Motor neuron (in vitro differentiated cells): ENCODE results near the gene MAGEA12. TPM values are rescaled to one million over a fixed set of nuclear protein-coding genes. Genes with fewer than 3 reads are reported as not detected.
A peak's percentile ranks its signal among the peaks of the same experiment; 100 is the strongest.
"Not testable (repeated sequence)": the region's sequence is repeated elsewhere in the genome, so short reads cannot be mapped to it uniquely, and the experiment has no call there.

Experiments used
- ATAC-seq, 8 experiments: fragments of 200-7000 bp; cut with Tn5 transposase; replicated peaks in 6 of 8; 2 replicates each; pipeline ENCODE4 v1.8.0; 2021; ENCODE audit warnings: mild to moderate bottlenecking in 8 of 8, moderate library complexity in 8 of 8
- H3K27ac ChIP-seq, 2 donors: fragments of 250-450 bp; sonication (Bioruptor Pico); 2 replicates each; pipeline ENCODE4 v1.9.0; 2021; ENCODE audit warnings: antibody characterized with exemption in 2 of 2, mild to moderate bottlenecking in 2 of 2, moderate library complexity in 1 of 2
- H3K4me1 ChIP-seq, 2 donors: fragments of 250-450 bp; sonication (Bioruptor Pico); replicated peaks in 1 of 2; 2 replicates each; pipeline ENCODE4 v1.6.1; 2021; ENCODE audit warnings: antibody characterized with exemption in 2 of 2, mild to moderate bottlenecking in 2 of 2, moderate library complexity in 1 of 2
- H3K4me3 ChIP-seq, 5 donors: fragments of 250-450 bp; sonication (Bioruptor Pico); 2 replicates each; pipeline ENCODE4 v1.9.0; 2021; ENCODE audit warnings: antibody characterized with exemption in 5 of 5, mild to moderate bottlenecking in 5 of 5, moderate library complexity in 4 of 5
- WGBS, 10 experiments: fragments of 450-650 bp; shearing (Covaris generic); methylation state at CpG; one replicate each; pipeline ENCODE4 v1.0.0; 2022; 5-methylcytosine and 5-hydroxymethylcytosine counted together
- in situ Hi-C, 9 experiments: fragments of 400-800 bp; cut with MboI; loops; one replicate each; pipeline ENCODE4 v1.15.0; 2021; ENCODE audit warnings: low sequenced_read_pairs in 9 of 9, low pct_unique_long_range_greater_than_20kb in 2 of 9; ENCODE audit not compliant: unreplicated experiment in 9 of 9
- total RNA-seq, 8 experiments: library from RNA; unstranded; fragments of 300-600 nt; gene quantifications; 2 replicates each; pipeline versions ENCODE4 v1.2.3 to v1.2.4, GENCODE V29; 2022

Gene MAGEA12, protein sequence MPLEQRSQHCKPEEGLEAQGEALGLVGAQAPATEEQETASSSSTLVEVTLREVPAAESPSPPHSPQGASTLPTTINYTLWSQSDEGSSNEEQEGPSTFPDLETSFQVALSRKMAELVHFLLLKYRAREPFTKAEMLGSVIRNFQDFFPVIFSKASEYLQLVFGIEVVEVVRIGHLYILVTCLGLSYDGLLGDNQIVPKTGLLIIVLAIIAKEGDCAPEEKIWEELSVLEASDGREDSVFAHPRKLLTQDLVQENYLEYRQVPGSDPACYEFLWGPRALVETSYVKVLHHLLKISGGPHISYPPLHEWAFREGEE
- under 1 TPM in 2 of 8 experiments, not detected in 6; 0.24 to 0.78 TPM for total RNA-seq

DNA sequence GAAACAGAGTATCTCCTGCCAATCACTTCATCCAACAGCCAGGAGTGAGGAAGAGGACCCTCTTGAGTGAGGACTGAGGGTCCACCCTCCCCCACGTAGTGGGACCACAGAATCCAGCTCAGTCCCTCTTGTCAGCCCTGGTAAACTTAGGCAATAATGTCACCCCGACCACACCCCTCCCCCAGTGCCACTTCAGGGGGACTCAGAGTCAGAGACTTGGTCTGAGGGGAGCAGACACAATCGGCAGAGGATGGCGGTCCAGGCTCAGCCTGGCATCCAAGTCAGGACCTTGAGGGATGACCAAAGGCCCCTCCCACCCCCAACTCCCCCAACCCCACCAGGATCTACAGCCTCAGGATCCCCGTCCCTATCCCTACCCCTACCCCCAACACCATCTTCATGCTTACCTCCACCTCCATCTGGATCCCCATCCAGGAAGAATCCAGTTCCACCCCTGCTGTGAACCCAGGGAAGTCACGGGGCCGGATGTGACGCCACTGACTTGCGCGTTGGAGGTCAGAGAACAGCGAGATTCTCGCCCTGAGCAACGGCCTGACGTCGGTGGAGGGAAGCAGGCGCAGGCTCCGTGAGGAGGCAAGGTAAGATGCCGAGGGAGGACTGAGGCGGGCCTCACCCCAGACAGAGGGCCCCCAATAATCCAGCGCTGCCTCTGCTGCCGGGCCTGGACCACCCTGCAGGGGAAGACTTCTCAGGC, at the start of gene MAGEA12, which contains the start of gene CSAG1:
Gene MAGEA12 (plus strand): TSS at position 497 of the 715 bp plus-strand sequence. CDS start 2,405 bp downstream, outside the sequence.
Gene CSAG1 (minus strand): TSS at position 461 of the 715 bp plus-strand sequence. CDS start 1,261 bp downstream, outside the sequence.
- in situ Hi-C loops = no loop called here
- no peak within 1 kb of the TSS for H3K4me3 ChIP-seq
- ATAC-seq = no peak
- no peak within 1 kb of the TSS for H3K27ac ChIP-seq
- no CpG with 5 or more reads among the region's 21 CpGs for WGBS, 10 experiments
- H3K4me1 ChIP-seq = no peaks in the 10 kb centered on the region

DNA sequence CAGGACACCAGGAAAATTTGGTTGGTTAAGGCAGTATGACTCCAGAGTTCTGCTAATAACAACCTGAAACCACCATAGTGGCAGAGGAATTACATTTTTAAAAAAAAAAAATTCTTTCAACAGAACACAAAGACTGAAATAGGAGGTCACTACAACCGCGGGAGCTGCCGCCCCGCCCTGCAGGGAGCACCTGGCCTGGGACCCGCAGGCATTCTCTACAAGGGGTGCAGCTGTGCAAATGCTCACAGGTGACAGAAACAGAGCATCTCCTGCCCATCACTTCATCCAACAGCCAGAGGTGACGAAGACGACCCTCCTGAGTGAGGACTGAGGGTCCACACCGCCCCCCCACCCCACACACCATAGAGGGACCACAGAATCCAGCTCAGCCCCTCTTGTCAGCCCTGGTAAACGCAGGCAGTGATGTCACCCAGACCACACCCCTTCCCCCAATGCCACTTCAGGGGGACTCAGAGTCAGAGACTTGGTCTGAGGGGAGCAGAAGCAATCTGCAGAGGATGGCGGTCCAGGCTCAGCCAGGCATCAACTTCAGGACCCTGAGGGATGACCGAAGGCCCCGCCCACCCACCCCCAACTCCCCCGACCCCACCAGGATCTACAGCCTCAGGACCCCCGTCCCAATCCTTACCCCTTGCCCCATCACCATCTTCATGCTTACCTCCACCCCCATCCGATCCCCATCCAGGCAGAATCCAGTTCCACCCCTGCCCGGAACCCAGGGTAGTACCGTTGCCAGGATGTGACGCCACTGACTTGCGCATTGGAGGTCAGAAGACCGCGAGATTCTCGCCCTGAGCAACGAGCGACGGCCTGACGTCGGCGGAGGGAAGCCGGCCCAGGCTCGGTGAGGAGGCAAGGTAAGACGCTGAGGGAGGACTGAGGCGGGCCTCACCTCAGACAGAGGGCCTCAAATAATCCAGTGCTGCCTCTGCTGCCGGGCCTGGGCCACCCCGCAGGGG, 35.3 kb upstream of the MAGEA12 start, which contains the start of gene MAGEA3:
Gene MAGEA3 (plus strand): TSS at position 843 of the 980 bp plus-strand sequence. CDS start 2,039 bp downstream, outside the sequence.
- H3K27ac ChIP-seq, H3K4me1 ChIP-seq, ATAC-seq, in situ Hi-C loops, H3K4me3 ChIP-seq: not testable (repeated sequence)
- WGBS, 10 experiments = no CpG with 5 or more reads among the region's 34 CpGs

DNA sequence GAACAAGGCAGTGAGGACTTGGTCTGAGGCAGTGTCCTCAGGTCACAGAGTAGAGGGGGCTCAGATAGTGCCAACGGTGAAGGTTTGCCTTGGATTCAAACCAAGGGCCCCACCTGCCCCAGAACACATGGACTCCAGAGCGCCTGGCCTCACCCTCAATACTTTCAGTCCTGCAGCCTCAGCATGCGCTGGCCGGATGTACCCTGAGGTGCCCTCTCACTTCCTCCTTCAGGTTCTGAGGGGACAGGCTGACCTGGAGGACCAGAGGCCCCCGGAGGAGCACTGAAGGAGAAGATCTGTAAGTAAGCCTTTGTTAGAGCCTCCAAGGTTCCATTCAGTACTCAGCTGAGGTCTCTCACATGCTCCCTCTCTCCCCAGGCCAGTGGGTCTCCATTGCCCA, 33.2 kb upstream of the MAGEA12 start:
- ATAC-seq, in situ Hi-C loops, H3K4me3 ChIP-seq, H3K27ac ChIP-seq, H3K4me1 ChIP-seq: not testable (repeated sequence)
- WGBS, 10 experiments = no CpG with 5 or more reads among the region's 5 CpGs

DNA sequence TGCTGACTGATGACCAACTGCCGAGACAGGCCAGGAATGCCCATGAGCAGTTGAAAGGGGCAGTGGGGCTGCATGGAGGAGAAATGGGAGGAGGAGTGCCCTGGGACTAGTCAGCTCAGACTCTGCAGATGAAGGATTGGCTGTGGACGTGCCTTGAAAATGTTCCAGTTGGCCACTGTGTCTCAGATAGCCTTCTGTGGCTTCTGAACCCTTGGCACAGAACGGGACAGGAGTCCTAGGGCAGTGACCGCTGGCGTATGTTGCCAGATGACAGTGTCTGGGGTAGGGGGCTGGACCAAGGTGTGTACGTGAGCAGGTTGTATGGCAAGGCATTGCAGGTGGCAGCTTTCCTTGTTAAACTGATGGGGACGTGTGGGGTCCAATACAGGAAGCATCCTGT, 27.1 kb upstream of the MAGEA12 start:
- WGBS, 10 experiments = no CpG with 5 or more reads among the region's 7 CpGs
- H3K27ac ChIP-seq, ATAC-seq, in situ Hi-C loops, H3K4me3 ChIP-seq, H3K4me1 ChIP-seq: not testable (repeated sequence)

DNA sequence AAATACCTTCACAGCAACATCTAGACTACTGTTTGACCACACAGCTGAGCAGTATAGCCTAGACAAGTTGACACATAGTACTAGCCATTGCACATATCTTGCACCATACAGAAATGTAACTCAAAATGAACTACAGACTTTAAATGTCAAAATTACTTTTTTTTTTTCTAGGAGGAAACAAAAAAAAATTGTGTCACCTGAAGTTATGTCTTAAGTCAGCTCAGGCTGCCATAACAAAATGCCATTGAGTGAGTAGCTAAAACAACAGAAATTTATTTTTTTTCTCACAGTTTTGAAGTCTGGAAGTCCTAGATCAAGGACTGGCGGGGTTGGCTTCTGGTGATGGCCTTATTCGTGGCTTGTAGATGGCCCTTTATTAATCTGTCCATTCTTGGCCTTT, 24.4 kb upstream of the MAGEA12 start, which contains the start of gene CSAG2:
Gene CSAG2 (minus strand): TSS at position 101 of the 400 bp plus-strand sequence. CDS start 161 bp downstream, outside the sequence.
- in situ Hi-C loops, H3K4me1 ChIP-seq, ATAC-seq, H3K27ac ChIP-seq, H3K4me3 ChIP-seq: not testable (repeated sequence)
- no CpG with 5 or more reads among the region's 2 CpGs for WGBS, 10 experiments

DNA sequence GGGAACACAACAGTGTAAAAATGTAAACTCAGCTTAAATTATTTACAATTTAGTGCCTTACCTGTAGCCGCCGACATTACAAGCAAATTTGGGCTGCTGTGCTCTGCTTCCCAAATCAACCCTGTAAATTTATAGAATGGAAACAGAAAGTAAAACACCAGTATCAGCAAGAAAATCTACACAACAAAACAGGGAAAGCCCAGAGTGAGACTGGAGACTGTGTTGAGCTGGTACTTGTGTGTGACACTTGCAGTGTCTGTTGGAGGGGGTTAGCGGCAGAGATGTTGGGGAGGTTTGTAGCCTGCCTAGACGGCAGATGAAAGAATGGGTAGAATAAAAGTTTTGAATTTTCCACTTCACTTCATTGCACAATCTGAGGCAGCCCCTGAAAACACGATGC, 20.4 kb upstream of the MAGEA12 start:
- ATAC-seq, H3K4me1 ChIP-seq, in situ Hi-C loops, H3K27ac ChIP-seq, H3K4me3 ChIP-seq: not testable (repeated sequence)
- no CpG with 5 or more reads among the region's 5 CpGs for WGBS, 10 experiments

DNA sequence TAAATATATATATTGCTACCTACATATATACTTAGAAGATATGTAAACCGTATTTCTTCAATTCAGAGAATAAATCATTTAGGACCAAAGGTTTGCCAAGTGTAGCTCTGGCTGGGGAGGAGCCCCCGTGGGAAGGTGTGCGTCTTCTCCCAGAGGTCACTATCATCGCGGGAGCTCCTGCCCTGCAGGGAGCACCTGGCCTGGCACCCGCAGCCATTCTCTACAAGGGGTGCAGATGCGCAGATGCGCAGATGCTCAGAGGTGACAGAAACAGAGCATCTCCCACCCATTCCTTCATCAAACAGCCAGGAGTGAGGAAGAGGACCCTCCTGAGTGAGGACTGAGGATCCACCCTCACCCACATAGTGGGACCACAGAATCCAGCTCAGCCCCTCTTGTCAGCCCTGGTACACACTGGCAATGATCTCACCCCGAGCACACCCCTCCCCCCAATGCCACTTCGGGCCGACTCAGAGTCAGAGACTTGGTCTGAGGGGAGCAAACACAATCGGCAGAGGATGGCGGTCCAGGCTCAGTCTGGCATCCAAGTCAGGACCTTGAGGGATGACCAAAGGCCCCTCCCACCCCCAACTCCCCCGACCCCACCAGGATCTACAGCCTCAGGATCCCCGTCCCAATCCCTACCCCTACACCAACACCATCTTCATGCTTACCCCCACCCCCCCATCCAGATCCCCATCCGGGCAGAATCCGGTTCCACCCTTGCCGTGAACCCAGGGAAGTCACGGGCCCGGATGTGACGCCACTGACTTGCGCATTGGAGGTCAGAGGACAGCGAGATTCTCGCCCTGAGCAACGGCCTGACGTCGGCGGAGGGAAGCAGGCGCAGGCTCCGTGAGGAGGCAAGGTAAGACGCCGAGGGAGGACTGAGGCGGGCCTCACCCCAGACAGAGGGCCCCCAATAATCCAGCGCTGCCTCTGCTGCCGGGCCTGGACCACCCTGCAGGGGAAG, 19.5 kb upstream of the MAGEA12 start, which contains the start of gene MAGEA2B:
Gene MAGEA2B (plus strand): TSS at position 814 of the 973 bp plus-strand sequence. CDS start 2,479 bp downstream, outside the sequence.
- ATAC-seq = peak in 1 of 8 experiments; percentile 69

DNA sequence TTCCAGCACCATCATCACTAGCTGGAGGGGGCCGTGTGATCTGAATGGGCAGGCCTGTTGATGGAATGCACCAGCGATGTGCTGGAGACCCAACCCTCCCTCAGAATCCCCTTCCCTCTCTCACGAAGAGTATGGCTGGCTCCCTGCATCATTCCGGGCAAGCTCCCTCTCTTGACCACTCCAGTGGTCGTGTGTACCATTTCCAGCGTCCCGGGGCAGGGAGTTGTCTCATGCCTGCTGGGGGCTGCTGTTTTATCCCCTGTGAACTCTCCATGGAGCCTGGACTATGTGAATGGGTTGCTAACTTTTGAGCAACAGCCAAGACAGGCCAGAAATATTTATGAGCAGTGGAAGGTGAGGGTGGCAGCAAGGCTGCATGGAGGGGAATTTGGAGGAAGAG, 8.1 kb upstream of the MAGEA12 start:
- Histone ChIP-seq H3K27ac (no peak overlapping the region), H3K4me3 (no peak overlapping the region), H3K4me1 (no peaks in the 10 kb centered on the region)
- ATAC-seq = no peak
- in situ Hi-C loops = no loop called here
- WGBS, 10 experiments = 5 to 40% methylated on average over 1 to 4 of the region's 7 CpGs; no CpG with 5 or more reads in 8 of the 10 experiments

More for the DNA sequence above, 19.5 kb upstream of the MAGEA12 start, which contains the start of gene MAGEA2B:
- no CpG with 5 or more reads among the region's 35 CpGs for WGBS, 10 experiments
- H3K27ac ChIP-seq, H3K4me1 ChIP-seq, in situ Hi-C loops, H3K4me3 ChIP-seq: not testable (repeated sequence)

DNA sequence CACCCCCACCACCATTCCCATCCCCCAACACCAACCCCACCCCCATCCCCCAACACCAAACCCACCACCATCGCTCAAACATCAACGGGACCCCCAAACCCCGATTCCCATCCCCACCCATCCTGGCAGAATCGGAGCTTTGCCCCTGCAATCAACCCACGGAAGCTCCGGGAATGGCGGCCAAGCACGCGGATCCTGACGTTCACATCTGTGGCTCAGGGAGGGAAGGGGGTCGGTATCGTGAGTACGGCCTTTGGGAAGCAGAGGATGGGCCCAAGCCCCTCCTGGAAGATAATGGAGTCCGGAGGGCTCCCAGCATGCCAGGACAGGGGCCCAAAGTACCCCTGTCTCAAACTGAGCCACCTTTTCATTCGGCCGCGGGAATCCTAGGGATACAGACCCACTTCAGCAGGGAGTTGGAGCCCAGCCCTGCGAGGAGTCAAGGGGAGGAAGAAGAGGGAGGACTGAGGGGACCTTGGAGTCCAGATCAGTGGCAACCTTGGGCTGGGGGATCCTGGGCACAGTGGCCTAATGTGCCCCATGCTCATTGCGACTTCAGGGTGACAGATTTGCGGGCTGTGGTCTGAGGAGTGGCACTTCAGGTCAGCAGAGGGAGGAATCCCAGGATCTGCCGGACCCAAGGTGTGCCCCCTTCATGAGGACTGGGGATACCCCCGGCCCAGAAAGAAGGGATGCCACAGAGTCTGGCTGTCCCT, 744 bp downstream of the MAGEA12 start:
- H3K4me1 ChIP-seq, in situ Hi-C loops: not testable (repeated sequence)
- WGBS, 10 experiments = no CpG with 5 or more reads among the region's 22 CpGs

DNA sequence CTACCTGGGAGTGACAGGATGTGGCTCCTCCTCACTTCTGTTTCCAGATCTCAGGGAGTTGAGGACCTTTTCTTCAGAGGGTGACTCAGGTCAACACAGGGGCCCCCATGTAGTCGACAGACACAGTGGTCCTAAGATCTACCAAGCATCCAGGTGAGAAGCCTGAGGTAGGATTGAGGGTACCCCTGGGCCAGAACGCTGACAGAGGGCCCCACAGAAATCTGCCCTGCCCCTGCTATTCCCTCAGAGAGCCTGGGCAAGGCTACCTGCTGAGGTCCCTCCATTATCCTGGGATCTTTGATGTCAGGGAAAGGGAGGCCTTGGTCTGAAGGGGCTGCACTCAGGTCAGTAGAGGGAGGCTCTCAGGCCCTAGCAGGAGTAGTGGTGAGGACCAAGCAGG, 1.5 kb downstream of the MAGEA12 start:
- in situ Hi-C loops = no loop called here
- no peak overlapping the region for H3K27ac ChIP-seq
- no peaks in the 10 kb centered on the region for H3K4me1 ChIP-seq
- H3K4me3 ChIP-seq = no peak overlapping the region
- WGBS, 10 experiments = 60% methylated on average over 1 of the region's 2 CpGs; no CpG with 5 or more reads in 9 of the 10 experiments
- no peak for ATAC-seq

More for the DNA sequence above, 744 bp downstream of the MAGEA12 start:
- not testable (repeated sequence) for ATAC-seq, H3K4me3 ChIP-seq, H3K27ac ChIP-seq

DNA sequence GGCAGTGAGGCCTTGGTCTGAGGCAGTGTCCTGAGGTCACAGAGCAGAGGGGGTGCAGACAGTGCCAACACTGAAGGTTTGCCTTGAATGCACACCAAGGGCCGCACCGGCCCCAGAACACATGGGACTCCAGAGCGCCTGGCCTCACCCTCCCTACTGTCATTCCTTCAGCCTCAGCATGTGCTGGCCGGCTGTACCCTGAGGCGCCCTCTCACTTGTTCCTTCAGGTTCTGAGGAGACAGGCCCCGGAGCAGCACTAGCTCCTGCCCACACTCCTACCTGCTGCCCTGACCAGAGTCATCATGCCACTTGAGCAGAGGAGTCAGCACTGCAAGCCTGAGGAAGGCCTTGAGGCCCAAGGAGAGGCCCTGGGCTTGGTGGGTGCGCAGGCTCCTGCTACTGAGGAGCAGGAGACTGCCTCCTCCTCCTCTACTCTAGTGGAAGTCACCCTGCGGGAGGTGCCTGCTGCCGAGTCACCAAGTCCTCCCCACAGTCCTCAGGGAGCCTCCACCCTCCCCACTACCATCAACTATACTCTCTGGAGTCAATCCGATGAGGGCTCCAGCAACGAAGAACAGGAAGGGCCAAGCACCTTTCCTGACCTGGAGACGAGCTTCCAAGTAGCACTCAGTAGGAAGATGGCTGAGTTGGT, 2.4 kb downstream of the MAGEA12 start:
- H3K27ac ChIP-seq = no peak overlapping the region
- 42% methylated on average over 6 of the region's 12 CpGs; no CpG with 5 or more reads in 9 of the 10 experiments for WGBS, 10 experiments
- in situ Hi-C loops = no loop called here
- H3K4me3 ChIP-seq = no peak overlapping the region
- no peaks in the 10 kb centered on the region for H3K4me1 ChIP-seq
- ATAC-seq = no peak
